GM19468 (cell line): ENCODE data around the gene SYPL1.
"Not testable (repeated sequence)": the region's sequence is repeated elsewhere in the genome, so short reads cannot be mapped to it uniquely, and the experiment has no call there.

Experiments
- ATAC-seq: cut with Tn5 transposase; IDR thresholded peaks from one replicate; pipeline ENCODE4 v1.9.1; 2021; ENCODE audit warnings: mild to moderate bottlenecking, moderate library complexity, moderate number of reproducible peaks; ENCODE audit not compliant: unreplicated experiment; ENCODE audit errors: extremely low read depth

Gene SYPL1

DNA sequence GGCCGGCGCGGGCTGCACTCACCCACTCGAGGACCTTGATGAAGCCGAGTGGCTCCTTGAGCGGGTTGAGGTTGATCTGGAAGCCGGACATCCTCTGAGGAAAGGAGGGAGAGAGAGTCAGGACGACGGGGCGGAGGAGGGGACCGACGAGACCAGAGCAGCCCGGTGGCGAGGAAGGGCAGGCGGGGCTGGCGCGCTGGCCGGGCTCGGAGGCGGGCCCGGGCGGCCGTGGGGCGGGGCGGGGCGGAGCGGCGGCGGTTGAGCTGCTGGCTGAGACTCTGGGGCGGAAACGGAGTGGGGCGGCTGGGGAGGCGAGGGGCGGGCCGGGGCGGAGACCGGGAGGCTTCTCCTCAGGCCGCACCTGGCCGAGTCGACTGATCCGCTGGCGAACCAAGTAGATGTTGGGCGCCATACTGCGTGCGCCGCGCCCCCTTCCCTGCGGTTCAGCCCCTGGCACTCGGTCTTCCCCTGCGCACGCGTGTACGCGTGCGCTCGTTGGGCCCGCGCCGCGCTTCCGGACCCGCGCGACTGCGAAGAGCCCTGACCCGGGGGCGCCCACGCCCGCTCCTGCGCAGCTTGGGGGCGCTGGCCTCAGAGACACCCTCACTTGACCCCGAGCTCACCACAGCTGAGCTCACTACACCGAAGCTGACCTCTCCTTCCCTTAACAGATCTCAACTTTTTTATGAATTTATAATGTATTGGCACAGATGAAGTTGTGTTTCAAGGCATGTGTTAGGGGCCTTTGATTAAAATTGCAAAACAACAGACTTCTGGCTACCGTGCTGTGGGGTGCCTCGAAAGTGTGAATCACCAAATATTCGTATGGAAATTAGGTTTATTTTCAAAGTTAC lies at the start of gene SYPL1:
TSS of gene SYPL1 (minus strand) at position 195 of the 854 bp plus-strand sequence. CDS start at position 91, 104 bp downstream.
- peak; percentile 86 for ATAC-seq

DNA sequence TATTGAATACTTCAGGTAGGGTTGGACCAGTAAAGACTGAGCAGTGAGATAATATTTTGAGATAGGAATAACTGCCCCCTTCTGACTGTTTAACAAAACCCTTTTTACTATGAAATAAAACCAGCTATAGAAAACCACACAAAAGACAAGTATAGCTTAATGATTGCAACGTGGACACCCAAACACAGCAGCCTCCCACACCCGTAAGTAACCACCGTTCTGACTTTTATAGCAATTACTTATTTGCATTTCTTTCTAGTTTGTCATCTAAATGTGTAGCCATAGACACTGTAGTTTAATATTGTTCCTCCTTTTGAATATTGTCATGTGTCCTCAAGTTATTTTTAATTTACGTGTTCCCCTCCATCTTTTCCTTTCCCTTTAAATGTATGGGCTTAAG lies 42.9 kb upstream of the SYPL1 start:
- ATAC-seq, result no peak

DNA sequence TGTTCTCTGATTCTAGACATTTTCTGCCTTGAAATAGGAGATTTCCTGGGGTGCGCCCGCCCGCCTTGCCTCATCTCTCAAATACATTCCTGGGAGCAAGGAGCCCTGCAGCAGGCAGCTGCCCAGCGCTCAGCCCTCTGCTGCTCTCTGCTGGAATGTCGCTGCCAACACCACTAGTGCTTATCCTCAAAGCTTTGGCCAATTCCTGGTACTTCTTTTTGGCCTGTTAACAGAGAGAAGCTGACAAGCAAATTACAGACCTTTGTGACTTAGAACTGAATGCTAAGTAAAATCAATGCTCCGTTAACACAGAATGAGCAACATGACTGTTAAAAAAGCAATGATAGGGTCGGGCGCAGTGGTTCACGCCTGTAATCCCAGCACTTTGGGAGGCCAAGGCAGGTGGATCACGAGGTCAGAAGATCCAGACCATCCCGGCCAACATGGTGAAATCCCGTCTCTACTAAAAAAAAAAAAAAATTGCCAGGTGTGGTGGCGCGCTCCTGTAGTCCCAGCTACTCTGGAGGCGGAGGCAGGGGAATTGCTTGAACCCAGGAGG lies 41.9 kb upstream of the SYPL1 start:
- ATAC-seq, result peak; percentile 38

- ATAC-seq, result no peak
These were observed 40.2 kb upstream of the SYPL1 start for GRCh38 chr7:106152313-106152665.

DNA sequence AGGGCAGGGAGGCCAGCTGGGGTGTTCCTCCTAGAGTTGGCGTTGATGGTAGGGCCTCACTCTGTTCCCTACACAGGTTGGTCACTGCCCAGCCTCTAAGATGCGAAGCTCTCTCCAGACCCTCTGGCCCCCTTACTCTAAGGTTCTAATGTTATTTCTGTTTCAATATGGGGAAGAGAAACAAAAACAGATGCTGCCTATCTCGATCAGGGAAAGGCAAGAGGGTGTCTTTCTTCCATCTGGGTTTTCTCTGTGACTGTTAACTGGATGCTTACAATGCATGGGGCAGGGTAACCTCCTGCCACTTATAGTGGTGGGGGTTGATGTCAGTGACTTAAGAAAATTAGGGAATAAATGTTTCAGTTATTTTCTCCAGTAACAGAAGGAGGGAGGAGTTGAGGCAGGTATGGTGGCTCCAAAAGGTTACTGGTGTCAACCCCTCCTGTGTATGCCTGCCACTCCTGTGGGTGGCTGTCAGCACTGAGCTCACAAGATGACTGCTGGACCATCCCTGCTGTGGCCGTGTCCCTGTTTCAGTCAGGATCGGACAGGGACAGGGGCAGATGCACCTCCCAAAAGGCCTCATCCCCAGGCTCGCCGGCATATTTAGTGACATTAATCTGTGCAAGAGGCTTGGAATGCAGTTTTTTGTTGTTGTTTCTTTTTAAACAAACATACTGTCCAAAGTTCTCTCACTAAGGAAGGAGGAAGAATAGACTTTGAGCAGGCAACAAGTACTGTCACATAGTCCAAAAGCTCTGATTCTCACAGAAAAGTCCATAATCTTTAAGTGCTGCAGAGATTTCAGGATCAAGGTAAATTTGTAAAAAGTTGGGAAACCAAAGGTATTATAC lies 39.6 kb upstream of the SYPL1 start:
- ATAC-seq, result no peak

DNA sequence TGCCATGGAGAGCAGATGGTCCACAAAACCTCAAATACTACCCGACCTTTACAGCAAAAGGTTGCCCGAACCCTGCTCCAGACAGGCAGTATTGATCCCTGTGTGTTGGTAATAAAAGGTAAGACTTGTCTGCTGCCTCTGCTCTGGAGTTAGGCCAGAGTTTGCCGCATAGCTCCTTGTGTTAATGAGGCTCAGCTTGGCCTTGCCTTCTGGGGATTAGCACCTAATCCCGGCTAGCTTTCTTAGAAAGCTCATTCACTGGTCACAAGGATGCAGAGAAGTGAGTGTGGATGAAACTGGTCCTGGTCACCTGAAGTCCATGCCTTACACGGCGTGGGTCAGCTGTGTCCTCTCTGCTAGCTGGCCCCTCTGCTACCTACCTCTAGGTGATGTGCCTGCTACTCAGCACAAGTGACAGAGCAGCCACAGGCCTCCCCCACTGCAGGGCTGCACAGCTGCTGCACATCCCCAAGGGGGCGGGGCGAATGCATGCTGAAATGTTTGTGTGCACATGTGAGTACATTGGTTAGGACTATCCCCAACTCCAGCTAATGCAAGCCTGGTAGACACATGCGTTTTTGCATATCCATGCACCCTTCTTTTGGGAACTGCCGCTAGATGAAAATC lies 31.7 kb upstream of the SYPL1 start:
- ATAC-seq, result no peak

- no peak for ATAC-seq
These were observed 30.0 kb upstream of the SYPL1 start for GRCh38 chr7:106142136-106142535.

GRCh38 chr7:106140406-106141173 lies 28.5 kb upstream of the SYPL1 start:
- no peak for ATAC-seq

DNA sequence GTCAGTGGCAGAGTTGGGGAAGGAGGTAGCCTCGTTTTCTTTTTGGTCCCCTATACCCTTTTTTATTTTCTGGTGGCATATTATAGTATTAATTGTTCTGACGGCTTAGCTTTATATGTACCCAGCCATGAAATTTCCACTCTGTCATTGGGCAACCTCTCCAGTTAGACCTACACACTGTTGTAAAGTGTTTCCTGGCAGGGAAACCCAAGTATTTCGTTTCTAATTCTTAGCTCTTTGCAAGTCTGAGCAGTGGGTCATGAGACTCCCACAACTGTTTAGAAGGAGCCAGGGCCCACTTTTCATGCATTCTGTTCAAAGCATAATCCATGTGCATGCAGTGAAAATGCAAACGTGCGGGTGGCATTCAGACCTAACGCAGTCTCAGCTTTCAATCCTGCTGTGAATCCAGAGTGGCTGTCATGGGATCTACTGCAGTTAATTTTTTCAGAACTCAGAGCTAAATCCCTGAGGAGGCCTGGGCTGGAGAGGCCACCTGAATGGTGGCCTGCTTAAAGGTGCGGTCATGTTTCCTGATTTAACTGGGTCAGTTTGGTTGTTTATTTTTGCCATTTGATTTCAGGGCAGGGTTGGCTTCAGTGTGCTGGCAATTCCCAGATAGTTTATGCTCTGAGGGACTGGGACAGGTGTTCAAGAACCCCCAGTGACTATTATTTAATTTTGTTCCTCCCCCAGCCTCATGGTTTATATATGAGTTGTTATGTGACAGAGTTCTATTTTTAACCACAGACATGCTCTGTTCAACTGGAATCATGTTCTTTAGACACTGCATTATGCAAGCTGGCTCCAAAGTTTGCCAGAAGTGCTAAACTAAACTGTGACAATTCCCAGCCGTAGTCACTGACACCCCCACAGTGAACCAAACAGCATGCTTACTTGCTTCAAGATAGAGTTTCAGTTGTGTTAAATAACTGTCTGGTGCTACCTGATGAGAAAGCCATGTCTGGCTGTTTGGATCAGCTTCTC lies 27.4 kb upstream of the SYPL1 start:
- no peak for ATAC-seq

DNA sequence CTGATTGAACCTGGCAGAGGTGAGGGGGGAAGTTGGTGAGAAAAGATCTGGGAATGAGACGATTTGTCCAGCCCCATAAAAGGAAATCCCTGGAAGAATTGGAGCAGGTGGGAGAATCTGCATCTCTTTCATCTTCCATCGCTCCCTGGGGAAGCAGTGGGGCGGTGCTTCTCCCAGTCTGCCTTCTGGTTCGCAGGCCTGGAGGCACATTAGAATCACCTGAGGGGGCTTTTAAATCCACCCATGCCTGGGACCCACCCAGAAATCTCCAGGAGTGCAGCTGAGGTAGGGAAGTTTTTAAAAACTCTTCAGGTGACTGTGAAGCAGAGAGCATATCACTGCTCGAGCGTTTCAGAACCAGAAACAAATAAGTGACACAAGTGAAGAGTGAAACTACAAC lies 26.7 kb upstream of the SYPL1 start:
- no peak for ATAC-seq

DNA sequence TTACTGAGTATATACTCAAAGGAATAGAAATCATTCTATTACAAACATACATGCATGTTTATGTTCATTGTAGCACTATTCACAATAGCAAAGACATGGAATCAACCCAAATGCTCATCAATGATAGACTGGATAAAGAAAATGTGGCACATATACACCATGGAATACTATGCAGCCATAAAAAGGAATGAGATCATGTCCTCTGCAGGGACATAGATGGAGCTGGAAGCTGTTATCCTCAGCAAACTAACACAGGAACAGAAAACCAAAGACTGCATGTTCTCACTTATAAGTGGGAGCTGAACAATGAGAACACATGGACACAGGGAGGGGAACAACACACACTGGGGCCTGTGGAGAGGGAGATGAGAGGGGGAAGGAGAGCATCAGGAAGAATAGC lies 26.1 kb upstream of the SYPL1 start:
- ATAC-seq, result not testable (repeated sequence)

GRCh38 chr7:106134241-106134640 lies 22.1 kb upstream of the SYPL1 start:
- no peak for ATAC-seq

DNA sequence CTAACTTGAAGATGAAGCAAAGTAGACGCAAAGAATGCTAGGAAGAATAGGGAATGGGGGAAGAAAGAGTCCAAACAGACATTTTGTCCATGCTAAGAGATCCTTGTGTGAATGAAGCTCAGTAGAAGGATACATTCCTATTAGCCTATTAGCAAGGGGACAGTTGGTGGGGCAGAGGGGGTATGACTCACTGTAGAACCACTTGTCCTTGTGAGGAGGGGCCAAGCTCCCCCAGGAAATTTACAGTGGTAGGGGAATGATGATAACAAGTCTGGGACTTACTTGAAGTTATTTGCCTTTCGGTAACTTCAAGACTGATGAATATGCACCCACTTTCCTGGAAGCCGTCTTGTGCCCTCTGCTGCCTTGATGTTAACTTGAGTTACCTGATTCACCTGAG lies 17.2 kb upstream of the SYPL1 start:
- ATAC-seq, result no peak

- no peak for ATAC-seq
These were observed 16.7 kb upstream of the SYPL1 start for GRCh38 chr7:106128836-106129235.

DNA sequence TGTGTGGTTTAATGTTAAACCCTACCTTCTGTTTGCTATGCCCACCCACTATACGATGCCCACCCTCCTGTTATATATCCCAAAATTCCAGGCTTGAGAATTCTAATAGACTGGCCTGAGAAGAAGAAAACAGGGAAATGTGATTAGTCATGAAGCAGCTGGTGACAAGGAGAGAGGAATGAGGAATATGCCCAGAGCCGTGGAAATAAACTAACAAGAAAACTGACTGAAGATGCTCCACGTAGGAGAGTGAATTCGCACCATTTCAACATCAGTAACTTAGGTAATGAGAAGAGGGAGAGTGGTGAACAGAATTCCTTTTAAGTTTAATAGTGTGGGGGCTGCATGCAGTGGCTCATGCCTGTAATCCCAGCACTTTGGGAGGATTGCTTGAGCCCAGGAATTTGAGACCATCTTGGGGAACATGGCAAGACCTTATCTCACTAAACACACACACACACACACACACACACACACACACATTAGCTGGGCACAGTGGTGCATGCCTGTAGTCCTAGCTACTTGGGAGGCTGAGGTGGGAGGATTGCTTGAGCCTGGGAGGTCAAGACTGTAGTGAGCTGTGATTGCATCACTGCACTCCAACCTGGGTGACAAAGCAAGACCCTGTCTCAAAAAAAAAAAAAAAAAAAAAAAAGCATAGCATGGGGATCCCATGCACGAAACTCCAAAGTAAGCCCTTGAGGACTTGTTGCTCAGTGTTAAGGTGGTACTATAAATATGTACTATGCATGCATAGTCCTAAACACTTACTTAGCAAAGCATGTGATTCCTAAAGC lies 16.1 kb upstream of the SYPL1 start:
- ATAC-seq, result no peak

DNA sequence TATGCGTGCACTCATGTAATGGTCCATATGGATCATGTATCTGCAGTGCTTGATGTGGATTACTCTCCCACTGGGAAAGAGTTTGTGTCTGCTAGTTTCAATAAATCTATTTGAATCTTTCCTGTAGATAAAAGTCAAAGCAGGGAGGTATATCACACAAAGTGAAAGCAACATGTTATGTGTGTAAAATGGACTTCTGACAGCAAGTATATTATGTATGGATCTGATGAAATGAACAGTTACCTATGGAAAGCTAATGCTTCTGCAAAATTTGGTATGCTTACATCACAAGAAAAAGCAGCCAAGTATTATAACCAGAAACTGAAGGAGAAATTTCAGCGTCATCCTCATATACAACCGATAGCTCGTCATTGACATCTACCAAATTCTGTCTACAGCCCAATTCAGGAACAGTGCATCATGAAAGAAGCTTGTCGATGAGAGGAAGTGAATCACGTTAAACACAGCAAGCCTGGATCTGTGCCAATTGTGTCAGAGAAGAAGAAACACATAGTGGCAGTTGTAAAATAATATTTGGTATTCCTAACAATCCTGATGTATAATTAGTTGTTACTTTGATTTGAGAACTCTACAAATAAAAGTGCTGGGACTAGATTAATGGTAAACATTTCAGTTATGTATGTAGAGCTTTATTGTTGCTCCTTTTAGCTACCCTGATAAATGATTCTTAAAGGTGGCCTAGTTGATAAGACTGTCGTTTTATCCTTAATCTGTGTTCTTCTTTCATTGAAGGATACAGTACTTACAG lies 14.2 kb upstream of the SYPL1 start:
- no peak for ATAC-seq

DNA sequence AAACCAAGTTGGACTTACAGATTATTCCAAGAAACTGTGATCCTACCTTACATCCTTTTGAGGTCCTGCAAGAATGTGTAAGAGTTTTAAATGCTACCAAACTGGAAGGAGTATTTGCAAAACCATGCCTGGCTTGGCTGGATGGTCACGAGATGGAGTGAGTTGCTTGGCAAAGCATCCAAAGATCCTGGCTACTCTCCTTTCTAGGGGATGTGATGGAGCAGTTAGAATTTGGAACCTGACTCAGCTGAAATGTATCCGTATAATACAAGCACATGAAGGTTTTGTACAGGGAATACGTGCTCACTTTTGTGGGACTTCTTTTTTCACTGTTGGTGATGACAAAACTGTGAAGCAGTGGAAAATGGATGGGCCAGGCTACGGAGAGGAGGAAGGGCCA lies 13.3 kb upstream of the SYPL1 start:
- no peak for ATAC-seq
